H9 (cell line): ENCODE data around the gene CARD19. TPM values are rescaled to one million over a fixed set of nuclear protein-coding genes. Genes with fewer than 3 reads are reported as not detected.

Experiments used
- DNase-seq: peaks from one replicate; pipeline ENCODE4 v3.0.0-alpha.2; 2017
- H2AFZ ChIP-seq: one replicate; pipeline ENCODE4 v1.6.1; 2013; ENCODE audit warnings: mild to moderate bottlenecking, low read length, control low read depth, moderate library complexity
- H2AK5ac ChIP-seq: 2 replicates; pipeline ENCODE4 v1.6.1; 2013; ENCODE audit warnings: low read length, control low read depth, mixed read lengths; ENCODE audit not compliant: insufficient read length
- H2BK120ac ChIP-seq: one replicate; pipeline ENCODE4 v1.6.1; 2013; ENCODE audit warnings: low read depth, mild to moderate bottlenecking, low read length, control low read depth, inconsistent platforms; ENCODE audit not compliant: poor library complexity, severe bottlenecking
- H2BK12ac ChIP-seq: 2 replicates; pipeline ENCODE4 v1.6.1; 2013; ENCODE audit warnings: low read length, control low read depth, mixed read lengths, low read depth; ENCODE audit not compliant: insufficient read length
- H2BK15ac ChIP-seq: 2 replicates; pipeline ENCODE4 v1.6.1; 2013; ENCODE audit warnings: low read depth, low read length, control low read depth
- H2BK20ac ChIP-seq: one replicate; pipeline ENCODE4 v1.6.1; 2013; ENCODE audit warnings: low read depth, mild to moderate bottlenecking, low read length, control low read depth, inconsistent platforms; ENCODE audit not compliant: poor library complexity, severe bottlenecking
- H2BK5ac ChIP-seq: 2 replicates; pipeline ENCODE4 v1.6.1; 2013; ENCODE audit warnings: low read length, control low read depth, mixed read lengths; ENCODE audit not compliant: insufficient read length
- H3K14ac ChIP-seq: 2 replicates; pipeline ENCODE4 v1.6.1; 2013; ENCODE audit warnings: low read length, control low read depth; ENCODE audit not compliant: insufficient read depth
- H3K18ac ChIP-seq: 2 replicates; pipeline ENCODE4 v1.6.1; 2013; ENCODE audit warnings: low read depth, mild to moderate bottlenecking, mixed read lengths, low read length, control low read depth; ENCODE audit not compliant: insufficient read length
- H3K23ac ChIP-seq: 2 replicates; pipeline ENCODE4 v1.6.1; 2013; ENCODE audit warnings: low read length, control low read depth, mixed read lengths, low read depth; ENCODE audit not compliant: insufficient read length
- H3K23me2 ChIP-seq: 2 replicates; pipeline ENCODE4 v1.6.1; 2013; ENCODE audit warnings: low read depth, mild to moderate bottlenecking, mixed read lengths, low read length, control low read depth; ENCODE audit not compliant: insufficient read length, poor library complexity, severe bottlenecking
- H3K27ac ChIP-seq: 2 replicates; pipeline ENCODE4 v1.5.1; 2013; ENCODE audit warnings: low read length, control low read depth, mixed read lengths, low read depth; ENCODE audit not compliant: insufficient read length
- H3K27me3 ChIP-seq: 2 replicates; pipeline ENCODE4 v1.6.1; 2013; ENCODE audit warnings: low read length, control low read depth, inconsistent platforms; ENCODE audit not compliant: insufficient read depth
- H3K4ac ChIP-seq: 2 replicates; pipeline ENCODE4 v1.6.1; 2013; ENCODE audit warnings: low read depth, mild to moderate bottlenecking, control low read depth, inconsistent platforms, low read length, moderate library complexity
- H3K4me1 ChIP-seq: 2 replicates; pipeline ENCODE4 v1.6.1; 2013; ENCODE audit warnings: low read length, control low read depth, inconsistent platforms; ENCODE audit not compliant: insufficient read depth
- H3K4me2 ChIP-seq: 2 replicates; pipeline ENCODE4 v1.6.1; 2013; ENCODE audit warnings: low read length, control low read depth, mixed read lengths; ENCODE audit not compliant: insufficient read length, insufficient read depth
- H3K56ac ChIP-seq: 2 replicates; pipeline ENCODE4 v1.6.1; 2013; ENCODE audit warnings: low read depth, mild to moderate bottlenecking, mixed read lengths, low read length, control low read depth; ENCODE audit not compliant: insufficient read length
- H3K79me1 ChIP-seq: 2 replicates; pipeline ENCODE4 v1.6.1; 2013; ENCODE audit warnings: low read depth, mild to moderate bottlenecking, moderate library complexity, low read length, control low read depth, inconsistent platforms; ENCODE audit not compliant: insufficient read depth, poor library complexity, severe bottlenecking
- H3K79me2 ChIP-seq: 2 replicates; pipeline ENCODE4 v1.6.1; 2013; ENCODE audit warnings: low read length, control low read depth, inconsistent platforms; ENCODE audit not compliant: insufficient read depth
- H3K9ac ChIP-seq: 2 replicates; pipeline ENCODE4 v1.6.1; 2013; ENCODE audit warnings: low read length, control low read depth, mixed read lengths; ENCODE audit not compliant: insufficient read length; ENCODE audit errors: extremely low read depth
- H3K9me3 ChIP-seq: one replicate; pipeline ENCODE4 v1.6.1; 2013; ENCODE audit warnings: low read depth, low read length, inconsistent platforms; ENCODE audit not compliant: control insufficient read depth
- H3T11ph ChIP-seq: one replicate; pipeline ENCODE4 v1.6.1; 2013; ENCODE audit warnings: mild to moderate bottlenecking, low read length, control low read depth, inconsistent platforms
- H4K20me1 ChIP-seq: one replicate; pipeline ENCODE4 v1.6.1; 2013; ENCODE audit not compliant: control insufficient read depth, insufficient read length, insufficient read depth
- H4K5ac ChIP-seq: 2 replicates; pipeline ENCODE4 v1.6.1; 2013; ENCODE audit warnings: low read depth, mild to moderate bottlenecking, mixed read lengths, low read length, control low read depth; ENCODE audit not compliant: insufficient read length
- H4K8ac ChIP-seq: replicated peaks from 2 replicates; pipeline ENCODE4 v1.6.1; 2013; ENCODE audit warnings: low read length, control low read depth, mixed read lengths, low read depth; ENCODE audit not compliant: insufficient read length
- H4K91ac ChIP-seq: 2 replicates; pipeline ENCODE4 v1.6.1; 2013; ENCODE audit warnings: low read depth, mild to moderate bottlenecking, moderate library complexity, mixed read lengths, low read length, control low read depth; ENCODE audit not compliant: insufficient read length
- H3K27ac Mint-ChIP-seq, 3 experiments: 2 replicates in 2 of 3; 3 replicates in 1 of 3; pipeline ENCODE4 v1.8.0; 2020 to 2021; ENCODE audit warnings: mixed read lengths in 3 of 3, mild to moderate bottlenecking in 1 of 3, moderate library complexity in 1 of 3
- H3K27me3 Mint-ChIP-seq: 2 replicates; pipeline ENCODE4 v1.8.0; 2021; ENCODE audit warnings: low read depth, mild to moderate bottlenecking, moderate library complexity, mixed read lengths
- H3K36me3 Mint-ChIP-seq, 3 experiments: 2 replicates in 2 of 3; 3 replicates in 1 of 3; pipeline ENCODE4 v1.8.0; 2020 to 2021; ENCODE audit warnings: low read depth in 3 of 3, mixed read lengths in 3 of 3; ENCODE audit not compliant: insufficient read depth in 1 of 3
- H3K4me1 Mint-ChIP-seq, 2 experiments: 2 replicates each; pipeline ENCODE4 v1.8.0; 2020; ENCODE audit warnings: mixed read lengths in 2 of 2
- H3K4me3 Mint-ChIP-seq, 2 experiments: 2 replicates in 1 of 2; 3 replicates in 1 of 2; pipeline ENCODE4 v1.8.0; 2020 to 2021; ENCODE audit warnings: mild to moderate bottlenecking in 2 of 2, mixed read lengths in 2 of 2, moderate library complexity in 1 of 2
- H3K9me3 Mint-ChIP-seq, 2 experiments: 2 replicates in 1 of 2; 3 replicates in 1 of 2; pipeline ENCODE4 v1.8.0; 2020; ENCODE audit warnings: mild to moderate bottlenecking in 2 of 2, mixed read lengths in 2 of 2, moderate library complexity in 1 of 2
- WGBS: extraction: QIAGEN DNeasy Blood & Tissue Kit; methylation state at CpG from one replicate; pipeline ENCODE4 v1.1.7; 2013; ENCODE audit warnings: missing lambda C conversion rate, low lambda C conversion rate, mixed read lengths; ENCODE audit not compliant: insufficient read length; ENCODE audit errors: extremely low coverage; 5-methylcytosine and 5-hydroxymethylcytosine counted together
- long read RNA-seq: library from polyadenylated mRNA; unstranded; transcript quantifications from one replicate; pipeline ENCODE4 v2.0.0, GENCODE V29; 2020
- total RNA-seq: library from RNA; stranded (reverse); gene quantifications from 2 replicates; pipeline ENCODE4 v1.2.1, GENCODE V29; 2021
- TF ChIP-seq, protein P1 (sequence below): fragments of 200-600 bp; sonication (generic); conservative IDR thresholded peaks from 3 replicates; pipeline ENCODE4 v1.8.0; 2021; ENCODE audit warnings: antibody characterized with exemption, mild to moderate bottlenecking

CARD19 gene, protein sequence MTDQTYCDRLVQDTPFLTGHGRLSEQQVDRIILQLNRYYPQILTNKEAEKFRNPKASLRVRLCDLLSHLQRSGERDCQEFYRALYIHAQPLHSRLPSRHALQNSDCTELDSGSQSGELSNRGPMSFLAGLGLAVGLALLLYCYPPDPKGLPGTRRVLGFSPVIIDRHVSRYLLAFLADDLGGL
- total RNA-seq: 21.4 and 23.6 TPM in 2 replicates
- long read RNA-seq, partial matches to known transcripts: 0 of 8 reads
- long read RNA-seq, other reads (novel, unspliced or antisense): 1 of 8 reads

DNA sequence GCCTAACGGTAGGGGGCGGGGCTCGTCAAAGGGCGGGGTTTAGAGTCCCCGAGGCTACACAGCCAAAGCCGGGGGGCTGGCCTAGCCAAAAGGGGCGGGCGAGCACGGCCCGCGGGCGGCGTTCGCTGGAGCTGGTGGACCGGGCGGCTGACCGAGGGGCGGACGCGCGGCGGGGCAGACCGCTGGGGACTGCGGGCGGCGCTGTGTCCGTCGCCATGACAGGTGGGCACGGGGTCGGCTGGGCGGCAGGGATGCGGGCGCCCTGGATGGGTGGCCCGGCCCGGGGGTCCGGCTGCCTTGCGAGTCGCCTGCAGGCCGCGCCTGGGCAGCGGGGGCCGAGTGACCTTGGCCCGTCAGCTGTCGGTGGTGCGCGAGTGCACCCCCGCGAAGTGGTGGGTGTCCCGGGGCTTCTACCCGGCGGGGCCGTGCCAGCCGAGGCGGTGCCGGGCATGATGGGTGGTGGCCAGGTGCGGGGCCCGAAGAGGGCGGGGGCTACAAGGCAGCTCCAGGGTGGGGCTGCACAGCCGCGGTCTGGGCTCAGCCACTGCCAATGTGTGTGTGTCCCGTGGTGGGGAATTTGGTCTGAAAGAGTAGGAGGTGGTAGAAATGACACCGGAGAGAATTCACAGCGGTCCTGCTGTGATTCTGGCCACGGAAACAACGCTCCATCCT is at the start of gene CARD19:
TSS of gene CARD19 (plus strand) at position 87 of the 672 bp plus-strand sequence. CDS start at position 216, 129 bp downstream.
- Histone ChIP-seq H3K56ac (no peak within 1 kb of the TSS), H3T11ph (no peak within 1 kb of the TSS), H3K23me2 (peaks cover 9% of the 10 kb centered on the region), H4K91ac (no peak within 1 kb of the TSS), H2BK5ac (no peak within 1 kb of the TSS), H2BK120ac (no peak within 1 kb of the TSS), H2BK15ac (no peak within 1 kb of the TSS), H2BK12ac (no peak within 1 kb of the TSS), H4K8ac (no peak within 1 kb of the TSS), H3K9me3 (no peaks in the 10 kb centered on the region), H3K27ac (peak within 1 kb of the TSS; percentile 37), H2AK5ac (no peak within 1 kb of the TSS), H3K79me1 (no peaks in the 10 kb centered on the region), H3K23ac (no peak within 1 kb of the TSS), H2AFZ (no peak within 1 kb of the TSS), H4K5ac (peak within 1 kb of the TSS; percentile 2), H3K27me3 (no peaks in the 10 kb centered on the region), H3K4me2 (peak within 1 kb of the TSS; percentile 89), H3K79me2 (no peaks in the 10 kb centered on the region), H4K20me1 (peaks cover 3% of the 10 kb centered on the region), H2BK20ac (no peak within 1 kb of the TSS), H3K18ac (peak within 1 kb of the TSS; percentile 18), H3K9ac (peak within 1 kb of the TSS; percentile 47), H3K14ac (peak within 1 kb of the TSS; percentile 70), H3K4ac (no peak within 1 kb of the TSS), H3K4me1 (no peaks in the 10 kb centered on the region; the same call in 1 of the 2 replicates)
- Mint-ChIP-seq H3K27me3 (peaks cover 2% of the 10 kb centered on the region), H3K36me3 (peaks cover 0 to 2% (median 0%) of the 10 kb centered on the region in 3 experiments; a peak in 1 of 7 replicates), H3K9me3 (no peaks in the 10 kb centered on the region; a peak in 1 of 5 replicates), H3K27ac (peak within 1 kb of the TSS; percentile 21 to 91 (median 90); a peak in 4 of 7 replicates), H3K4me3 (peak within 1 kb of the TSS; percentile 79 to 87), H3K4me1 (peaks cover 11 to 15% of the 10 kb centered on the region in 2 experiments)
- TF ChIP-seq, protein P1, sequence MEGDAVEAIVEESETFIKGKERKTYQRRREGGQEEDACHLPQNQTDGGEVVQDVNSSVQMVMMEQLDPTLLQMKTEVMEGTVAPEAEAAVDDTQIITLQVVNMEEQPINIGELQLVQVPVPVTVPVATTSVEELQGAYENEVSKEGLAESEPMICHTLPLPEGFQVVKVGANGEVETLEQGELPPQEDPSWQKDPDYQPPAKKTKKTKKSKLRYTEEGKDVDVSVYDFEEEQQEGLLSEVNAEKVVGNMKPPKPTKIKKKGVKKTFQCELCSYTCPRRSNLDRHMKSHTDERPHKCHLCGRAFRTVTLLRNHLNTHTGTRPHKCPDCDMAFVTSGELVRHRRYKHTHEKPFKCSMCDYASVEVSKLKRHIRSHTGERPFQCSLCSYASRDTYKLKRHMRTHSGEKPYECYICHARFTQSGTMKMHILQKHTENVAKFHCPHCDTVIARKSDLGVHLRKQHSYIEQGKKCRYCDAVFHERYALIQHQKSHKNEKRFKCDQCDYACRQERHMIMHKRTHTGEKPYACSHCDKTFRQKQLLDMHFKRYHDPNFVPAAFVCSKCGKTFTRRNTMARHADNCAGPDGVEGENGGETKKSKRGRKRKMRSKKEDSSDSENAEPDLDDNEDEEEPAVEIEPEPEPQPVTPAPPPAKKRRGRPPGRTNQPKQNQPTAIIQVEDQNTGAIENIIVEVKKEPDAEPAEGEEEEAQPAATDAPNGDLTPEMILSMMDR: no peak
- WGBS: no CpG with 5 or more reads among the region's 65 CpGs
- DNase-seq: no peak
